ENCODE results near the gene TRIM43B. TPM values are rescaled to one million over a fixed set of nuclear protein-coding genes. Genes with fewer than 3 reads are reported as not detected.

The TRIM43B gene
- not detected in 2 replicates for total RNA-seq

DNA sequence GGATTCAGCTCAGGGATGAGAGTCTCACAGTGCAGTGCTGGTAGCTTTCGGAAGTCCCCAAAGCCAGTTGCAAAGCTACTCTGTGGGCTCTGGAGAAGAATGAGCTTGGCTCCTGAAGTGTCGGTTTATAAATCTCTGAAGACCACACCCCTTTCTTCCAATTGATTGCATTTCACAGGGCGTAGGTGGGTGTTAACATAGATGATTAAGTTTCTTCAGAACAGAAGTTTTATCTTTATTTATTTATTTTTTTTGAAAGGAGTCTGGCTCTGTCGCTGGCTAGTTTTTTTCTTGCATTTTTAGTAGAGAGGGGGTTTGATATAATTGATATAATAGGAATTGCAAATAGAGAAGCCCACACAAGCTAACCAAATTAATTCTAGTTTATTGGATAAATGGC, at the start of gene TRIM43B:
Gene TRIM43B (minus strand): TSS at position 101 of the 400 bp plus-strand sequence. CDS start 2,040 bp downstream, outside the sequence.

Small RNA genes lying within 50 kb of the gene (small RNA-seq; reads per million reads assigned to genes)
- gene AC009237.11 (ENCODE audit: low replicate concordance), result not detected
- gene AC133104.2 (ENCODE audit: low replicate concordance), result not detected

Other genes starting within 250 kb of the TRIM43B start
- 0.22 and 0.72 TPM in 2 replicates for gene PROM2, start 210.3 kb downstream of the TRIM43B start, total RNA-seq
- 0.57 and 0.88 TPM in 2 replicates for gene KCNIP3, start 187.4 kb downstream of the TRIM43B start, total RNA-seq
- gene FAHD2A, start 82.0 kb downstream of the TRIM43B start, total RNA-seq, result 24.6 and 25.8 TPM in 2 replicates
- not detected in 2 replicates for gene TRIM43, start 107.2 kb upstream of the TRIM43B start, total RNA-seq